ENCODE measurements around the gene SLC43A3.

Gene SLC43A3

GRCh38 chr11:57376095-57377090 lies 50.5 kb downstream of the SLC43A3 start:
- H3K4me3 ChIP-seq (replicated peaks in 1 of 2; ENCODE audit: low read depth in 2 of 2, low read length in 2 of 2): no peak overlapping the region
- DNase-seq (ENCODE audit: low read depth in 2 of 2): no peak
- no peak for TF ChIP-seq CTCF (IDR thresholded peaks at IDR 0.05; ENCODE audit: low read depth, low read length)

GRCh38 chr11:57375490-57375889 lies 51.4 kb downstream of the SLC43A3 start:
- no peak for DNase-seq (ENCODE audit: low read depth in 2 of 2)
- no peak overlapping the region for H3K4me3 ChIP-seq (replicated peaks in 1 of 2; ENCODE audit: low read depth in 2 of 2, low read length in 2 of 2)
- TF ChIP-seq CTCF (IDR thresholded peaks at IDR 0.05; ENCODE audit: low read depth, low read length): no peak

GRCh38 chr11:57374966-57375365 lies 52.0 kb downstream of the SLC43A3 start:
- no peak for DNase-seq (ENCODE audit: low read depth in 2 of 2)
- no peak overlapping the region for H3K4me3 ChIP-seq (replicated peaks in 1 of 2; ENCODE audit: low read depth in 2 of 2, low read length in 2 of 2)
- no peak for TF ChIP-seq CTCF (IDR thresholded peaks at IDR 0.05; ENCODE audit: low read depth, low read length)

GRCh38 chr11:57373146-57373545 lies 53.8 kb downstream of the SLC43A3 start:
- H3K4me3 ChIP-seq (replicated peaks in 1 of 2; ENCODE audit: low read depth in 2 of 2, low read length in 2 of 2): no peak overlapping the region
- TF ChIP-seq CTCF (IDR thresholded peaks at IDR 0.05; ENCODE audit: low read depth, low read length): no peak
- peak in 1 of 2 donors; percentile 20 for DNase-seq (ENCODE audit: low read depth in 2 of 2)

GRCh38 chr11:57370941-57371340 lies 56.0 kb downstream of the SLC43A3 start:
- H3K4me3 ChIP-seq (replicated peaks in 1 of 2; ENCODE audit: low read depth in 2 of 2, low read length in 2 of 2): no peak overlapping the region
- DNase-seq (ENCODE audit: low read depth in 2 of 2): no peak
- TF ChIP-seq CTCF (IDR thresholded peaks at IDR 0.05; ENCODE audit: low read depth, low read length): no peak

- no peak overlapping the region for H3K4me3 ChIP-seq (replicated peaks in 1 of 2; ENCODE audit: low read depth in 2 of 2, low read length in 2 of 2)
- peak in 1 of 2 donors; percentile 43 for DNase-seq (ENCODE audit: low read depth in 2 of 2)
- no peak for TF ChIP-seq CTCF (IDR thresholded peaks at IDR 0.05; ENCODE audit: low read depth, low read length)
Measured at GRCh38 chr11:57370251-57370650, 56.7 kb downstream of the SLC43A3 start.

All from cardiac fibroblast (primary cell).